Measurements from ENCODE around the gene ABR.
"Not testable (repeated sequence)": the region's sequence is repeated elsewhere in the genome, so short reads cannot be mapped to it uniquely, and the experiment has no call there.

ABR gene

GRCh38 chr17:1203111-1203966, 23.6 kb upstream of the ABR start:
- FAIRE-seq (no peak), DNase-seq (ENCODE audit: insufficient read length, low spot score) (no peak)
- no peak for TF ChIP-seq CTCF (IDR thresholded peaks at IDR 0.05; ENCODE audit: insufficient read depth, missing control alignments)

- DNase-seq (ENCODE audit: insufficient read length, low spot score) = no peak
- no peak for TF ChIP-seq CTCF (IDR thresholded peaks at IDR 0.05; ENCODE audit: insufficient read depth, missing control alignments)
- no peak for FAIRE-seq
Observed at GRCh38 chr17:1202291-1202690, 22.5 kb upstream of the ABR start.

- no peak for TF ChIP-seq CTCF (IDR thresholded peaks at IDR 0.05; ENCODE audit: insufficient read depth, missing control alignments)
- no peak for FAIRE-seq
Observed at GRCh38 chr17:1201132-1201702, 21.4 kb upstream of the ABR start.

GRCh38 chr17:1199271-1199743, 19.5 kb upstream of the ABR start:
- FAIRE-seq; DNase-seq (ENCODE audit: insufficient read length, low spot score): not testable (repeated sequence)

More at GRCh38 chr17:1201132-1201702, 21.4 kb upstream of the ABR start:
- no peak for DNase-seq (ENCODE audit: insufficient read length, low spot score)

GRCh38 chr17:1197781-1198490, 18.2 kb upstream of the ABR start:
- no peak for DNase-seq (ENCODE audit: insufficient read length, low spot score)
- no peak for TF ChIP-seq CTCF (IDR thresholded peaks at IDR 0.05; ENCODE audit: insufficient read depth, missing control alignments)
- no peak for FAIRE-seq

GRCh38 chr17:1197379-1197778, 17.6 kb upstream of the ABR start:
- DNase-seq (ENCODE audit: insufficient read length, low spot score) = no peak
- no peak for TF ChIP-seq CTCF (IDR thresholded peaks at IDR 0.05; ENCODE audit: insufficient read depth, missing control alignments)
- FAIRE-seq = no peak

- TF ChIP-seq CTCF (IDR thresholded peaks at IDR 0.05; ENCODE audit: insufficient read depth, missing control alignments) = no peak
- DNase-seq (ENCODE audit: insufficient read length, low spot score) = no peak
- FAIRE-seq = no peak
Observed at GRCh38 chr17:1196946-1197345, 17.2 kb upstream of the ABR start.
